ENCODE measurements around the gene DYRK4.

DYRK4 gene

GRCh38 chr12:4603946-4604345 lies 41.9 kb downstream of the DYRK4 start:
- H4K8ac ChIP-seq (ENCODE audit: low read length), result no peak overlapping the region
- no peak overlapping the region for H3K18ac ChIP-seq (ENCODE audit: low read depth in 1 of 2, low read length in 2 of 2)
- H3K23ac ChIP-seq (ENCODE audit: low read length in 2 of 2), result no peak overlapping the region
- H3K79me1 ChIP-seq (replicated peaks; ENCODE audit: low read length, poor library complexity, severe bottlenecking), result peaks cover 21% of the 10 kb centered on the region
- WGBS, result no CpG with 5 or more reads among the region's 1 CpG
- peaks cover 11 to 20% of the 10 kb centered on the region in 2 experiments for H3K27me3 ChIP-seq (ENCODE audit: control insufficient read depth in 1 of 2, insufficient read depth in 1 of 2, low read length in 2 of 2)
- H3K4me3 ChIP-seq (ENCODE audit: insufficient read depth in 1 of 2, low read depth in 1 of 2, low read length in 2 of 2), result no peak overlapping the region
- no peak overlapping the region for H3K4me2 ChIP-seq (ENCODE audit: low read length, poor library complexity, severe bottlenecking)
- no peak overlapping the region for H4K91ac ChIP-seq (ENCODE audit: low read length)
- no peak overlapping the region for H3K27ac ChIP-seq (ENCODE audit: low read length, poor library complexity, severe bottlenecking)
- no peaks in the 10 kb centered on the region for H3K4me1 ChIP-seq (ENCODE audit: control insufficient read depth, insufficient read depth, low read depth, low read length)
- H2BK12ac ChIP-seq (ENCODE audit: low read length in 2 of 2), result no peak overlapping the region
- no peaks in the 10 kb centered on the region for H3K36me3 ChIP-seq (ENCODE audit: control insufficient read depth in 1 of 2, insufficient read depth in 2 of 2, low read depth in 1 of 2, low read length in 2 of 2)
- H2BK5ac ChIP-seq (ENCODE audit: low read depth, low read length, poor library complexity, severe bottlenecking), result no peak overlapping the region
- no peak overlapping the region for H3K4ac ChIP-seq (ENCODE audit: low read depth in 1 of 2, low read length in 2 of 2)
- H3K9ac ChIP-seq (ENCODE audit: low read length), result no peak overlapping the region
- no peak overlapping the region for H2BK120ac ChIP-seq (ENCODE audit: low read depth, low read length)
- DNase-seq, result no peak
- no peak overlapping the region for H2AFZ ChIP-seq (ENCODE audit: low read depth, low read length)
- no peak overlapping the region for H2BK15ac ChIP-seq (ENCODE audit: low read depth, poor library complexity, severe bottlenecking)
- no peak overlapping the region for H3K14ac ChIP-seq (ENCODE audit: low read length in 2 of 2)
- H3K9me3 ChIP-seq (ENCODE audit: control insufficient read depth, low read length), result no peaks in the 10 kb centered on the region
- H2AK5ac ChIP-seq (ENCODE audit: low read length, severe bottlenecking), result no peak overlapping the region

- peak overlapping the region; percentile 47 to 73 for H3K18ac ChIP-seq (ENCODE audit: low read depth in 1 of 2, low read length in 2 of 2)
- peak overlapping the region; percentile 74 for H4K8ac ChIP-seq (ENCODE audit: low read length)
- H2BK120ac ChIP-seq (ENCODE audit: low read depth, low read length), result no peak overlapping the region
- H3K4me1 ChIP-seq (ENCODE audit: control insufficient read depth, insufficient read depth, low read depth, low read length), result no peaks in the 10 kb centered on the region
- H2AK5ac ChIP-seq (ENCODE audit: low read length, severe bottlenecking), result no peak overlapping the region
- H3K23ac ChIP-seq (ENCODE audit: low read length in 2 of 2), result no peak overlapping the region
- H3K36me3 ChIP-seq (ENCODE audit: control insufficient read depth in 1 of 2, insufficient read depth in 2 of 2, low read depth in 1 of 2, low read length in 2 of 2), result no peaks in the 10 kb centered on the region
- H3K79me1 ChIP-seq (replicated peaks; ENCODE audit: low read length, poor library complexity, severe bottlenecking), result peaks cover 25% of the 10 kb centered on the region
- WGBS, result under 1% methylated on average over 23 of the region's 25 CpGs
- no peak overlapping the region for H2BK5ac ChIP-seq (ENCODE audit: low read depth, low read length, poor library complexity, severe bottlenecking)
- H3K27ac ChIP-seq (ENCODE audit: low read length, poor library complexity, severe bottlenecking), result no peak overlapping the region
- peak overlapping the region; percentile 89 for H3K9ac ChIP-seq (ENCODE audit: low read length)
- peak overlapping the region; percentile 71 to 87 for H3K4me3 ChIP-seq (ENCODE audit: insufficient read depth in 1 of 2, low read depth in 1 of 2, low read length in 2 of 2)
- peak overlapping the region; percentile 53 for H4K91ac ChIP-seq (ENCODE audit: low read length)
- H3K4ac ChIP-seq (ENCODE audit: low read depth in 1 of 2, low read length in 2 of 2), result peak overlapping the region; percentile 29 to 39
- peak; percentile 87 for DNase-seq
- H2BK15ac ChIP-seq (ENCODE audit: low read depth, poor library complexity, severe bottlenecking), result no peak overlapping the region
- H2AFZ ChIP-seq (ENCODE audit: low read depth, low read length), result peak overlapping the region; percentile 83
- H2BK12ac ChIP-seq (ENCODE audit: low read length in 2 of 2), result peak overlapping the region in 1 of 2 experiments; percentile 28
- H3K9me3 ChIP-seq (ENCODE audit: control insufficient read depth, low read length), result no peaks in the 10 kb centered on the region
- H3K4me2 ChIP-seq (ENCODE audit: low read length, poor library complexity, severe bottlenecking), result peak overlapping the region; percentile 14
- H3K14ac ChIP-seq (ENCODE audit: low read length in 2 of 2), result peak overlapping the region in 1 of 2 experiments; percentile 31
- H3K27me3 ChIP-seq (ENCODE audit: control insufficient read depth in 1 of 2, insufficient read depth in 1 of 2, low read length in 2 of 2), result peaks cover 11 to 20% of the 10 kb centered on the region in 2 experiments
These were observed 42.7 kb downstream of the DYRK4 start for GRCh38 chr12:4604684-4605193.

- H3K36me3 ChIP-seq (ENCODE audit: control insufficient read depth in 1 of 2, insufficient read depth in 2 of 2, low read depth in 1 of 2, low read length in 2 of 2), result peaks cover 0 to 13% of the 10 kb centered on the region in 2 experiments
- H3K4ac ChIP-seq (ENCODE audit: low read depth in 1 of 2, low read length in 2 of 2), result no peak overlapping the region
- H3K4me2 ChIP-seq (ENCODE audit: low read length, poor library complexity, severe bottlenecking), result no peak overlapping the region
- no peaks in the 10 kb centered on the region for H3K4me1 ChIP-seq (ENCODE audit: control insufficient read depth, insufficient read depth, low read depth, low read length)
- H3K27ac ChIP-seq (ENCODE audit: low read length, poor library complexity, severe bottlenecking), result no peak overlapping the region
- H2AK5ac ChIP-seq (ENCODE audit: low read length, severe bottlenecking), result no peak overlapping the region
- no peak overlapping the region for H4K8ac ChIP-seq (ENCODE audit: low read length)
- peaks cover 28% of the 10 kb centered on the region for H3K79me1 ChIP-seq (replicated peaks; ENCODE audit: low read length, poor library complexity, severe bottlenecking)
- no peak overlapping the region for H2BK5ac ChIP-seq (ENCODE audit: low read depth, low read length, poor library complexity, severe bottlenecking)
- H3K9me3 ChIP-seq (ENCODE audit: control insufficient read depth, low read length), result no peaks in the 10 kb centered on the region
- no peak overlapping the region for H3K9ac ChIP-seq (ENCODE audit: low read length)
- no peak overlapping the region for H4K91ac ChIP-seq (ENCODE audit: low read length)
- H2AFZ ChIP-seq (ENCODE audit: low read depth, low read length), result no peak overlapping the region
- H2BK12ac ChIP-seq (ENCODE audit: low read length in 2 of 2), result no peak overlapping the region
- peaks cover 11 to 16% of the 10 kb centered on the region in 2 experiments for H3K27me3 ChIP-seq (ENCODE audit: control insufficient read depth in 1 of 2, insufficient read depth in 1 of 2, low read length in 2 of 2)
- WGBS, result 100% methylated on average over 3 of the region's 3 CpGs
- no peak overlapping the region for H3K18ac ChIP-seq (ENCODE audit: low read depth in 1 of 2, low read length in 2 of 2)
- H3K4me3 ChIP-seq (ENCODE audit: insufficient read depth in 1 of 2, low read depth in 1 of 2, low read length in 2 of 2), result no peak overlapping the region
- H2BK120ac ChIP-seq (ENCODE audit: low read depth, low read length), result no peak overlapping the region
- H3K23ac ChIP-seq (ENCODE audit: low read length in 2 of 2), result no peak overlapping the region
- H3K14ac ChIP-seq (ENCODE audit: low read length in 2 of 2), result no peak overlapping the region
- H2BK15ac ChIP-seq (ENCODE audit: low read depth, poor library complexity, severe bottlenecking), result no peak overlapping the region
- no peak for DNase-seq
These were observed 45.0 kb downstream of the DYRK4 start for GRCh38 chr12:4607056-4607455.

- no peak overlapping the region for H3K14ac ChIP-seq (ENCODE audit: low read length in 2 of 2)
- H3K18ac ChIP-seq (ENCODE audit: low read depth in 1 of 2, low read length in 2 of 2), result no peak overlapping the region
- H3K27ac ChIP-seq (ENCODE audit: low read length, poor library complexity, severe bottlenecking), result no peak overlapping the region
- no peaks in the 10 kb centered on the region for H3K4me1 ChIP-seq (ENCODE audit: control insufficient read depth, insufficient read depth, low read depth, low read length)
- H4K8ac ChIP-seq (ENCODE audit: low read length), result no peak overlapping the region
- H2BK5ac ChIP-seq (ENCODE audit: low read depth, low read length, poor library complexity, severe bottlenecking), result no peak overlapping the region
- H2AK5ac ChIP-seq (ENCODE audit: low read length, severe bottlenecking), result no peak overlapping the region
- H3K79me1 ChIP-seq (replicated peaks; ENCODE audit: low read length, poor library complexity, severe bottlenecking), result peaks cover 28% of the 10 kb centered on the region
- H3K9ac ChIP-seq (ENCODE audit: low read length), result no peak overlapping the region
- H4K91ac ChIP-seq (ENCODE audit: low read length), result no peak overlapping the region
- peaks cover 3 to 23% of the 10 kb centered on the region in 2 experiments for H3K36me3 ChIP-seq (ENCODE audit: control insufficient read depth in 1 of 2, insufficient read depth in 2 of 2, low read depth in 1 of 2, low read length in 2 of 2)
- DNase-seq, result no peak
- no peak overlapping the region for H2BK120ac ChIP-seq (ENCODE audit: low read depth, low read length)
- H3K23ac ChIP-seq (ENCODE audit: low read length in 2 of 2), result no peak overlapping the region
- H3K27me3 ChIP-seq (ENCODE audit: control insufficient read depth in 1 of 2, insufficient read depth in 1 of 2, low read length in 2 of 2), result no peaks in the 10 kb centered on the region
- no peaks in the 10 kb centered on the region for H3K9me3 ChIP-seq (ENCODE audit: control insufficient read depth, low read length)
- H2BK15ac ChIP-seq (ENCODE audit: low read depth, poor library complexity, severe bottlenecking), result no peak overlapping the region
- H2BK12ac ChIP-seq (ENCODE audit: low read length in 2 of 2), result no peak overlapping the region
- H3K4ac ChIP-seq (ENCODE audit: low read depth in 1 of 2, low read length in 2 of 2), result no peak overlapping the region
- H2AFZ ChIP-seq (ENCODE audit: low read depth, low read length), result no peak overlapping the region
- WGBS, result 99% methylated on average over 7 of the region's 9 CpGs
- no peak overlapping the region for H3K4me3 ChIP-seq (ENCODE audit: insufficient read depth in 1 of 2, low read depth in 1 of 2, low read length in 2 of 2)
- no peak overlapping the region for H3K4me2 ChIP-seq (ENCODE audit: low read length, poor library complexity, severe bottlenecking)
These were observed 47.1 kb downstream of the DYRK4 start for GRCh38 chr12:4609071-4609470.
